Karpas-422 (cell line): ENCODE measurements around the gene TTLL6. TPM values are rescaled to one million over a fixed set of nuclear protein-coding genes. Genes with fewer than 3 reads are reported as not detected.

ENCODE experiments used
- DNase-seq: peaks from one replicate; pipeline ENCODE4 v3.0.0-alpha.2; 2015
- H2AFZ ChIP-seq: fragments of 200-600 bp; sonication (generic); 2 replicates; pipeline ENCODE4 v1.6.1; 2014; ENCODE audit warnings: antibody characterized with exemption, low read length, mixed read lengths
- H3K27ac ChIP-seq: fragments of 200-600 bp; sonication (generic); 2 replicates; pipeline ENCODE4 v1.5.1; 2014; ENCODE audit warnings: mild to moderate bottlenecking, low read length, moderate library complexity
- H3K27me3 ChIP-seq: fragments of 200-600 bp; sonication (generic); 2 replicates; pipeline ENCODE4 v1.6.1; 2014; ENCODE audit warnings: low read length, mixed read lengths
- H3K36me3 ChIP-seq: fragments of 200-600 bp; sonication (generic); 2 replicates; pipeline ENCODE4 v1.6.1; 2014; ENCODE audit warnings: low read length, mixed read lengths; ENCODE audit not compliant: insufficient read depth
- H3K4me1 ChIP-seq: fragments of 200-600 bp; sonication (generic); 2 replicates; pipeline ENCODE4 v1.6.1; 2014; ENCODE audit warnings: mild to moderate bottlenecking, low read length, mixed read lengths
- H3K4me2 ChIP-seq: fragments of 200-600 bp; sonication (generic); 2 replicates; pipeline ENCODE4 v1.6.1; 2014; ENCODE audit warnings: low read length, low read depth, mild to moderate bottlenecking; ENCODE audit not compliant: poor library complexity, severe bottlenecking
- H3K4me3 ChIP-seq: fragments of 200-600 bp; sonication (generic); 2 replicates; pipeline ENCODE4 v1.5.1; 2014; ENCODE audit warnings: mild to moderate bottlenecking, antibody characterized with exemption, low read length, mixed read lengths
- H3K79me2 ChIP-seq: fragments of 200-600 bp; sonication (generic); 2 replicates; pipeline ENCODE4 v1.6.1; 2014; ENCODE audit warnings: mild to moderate bottlenecking, low read length, mixed read lengths
- H3K9ac ChIP-seq: fragments of 200-600 bp; sonication (generic); 2 replicates; pipeline ENCODE4 v1.6.0; 2014; ENCODE audit warnings: low read length
- H3K9me2 ChIP-seq: fragments of 200-600 bp; sonication (generic), shearing (Covaris generic); replicated peaks from 2 replicates; pipeline ENCODE4 v1.6.0; 2014; ENCODE audit warnings: mild to moderate bottlenecking, low read length, moderate library complexity; ENCODE audit not compliant: insufficient read depth
- H3K9me3 ChIP-seq: fragments of 300-700, 200-600 bp; sonication (generic); 2 replicates; pipeline ENCODE4 v1.6.1; 2014; ENCODE audit warnings: low read length, mixed read lengths
- H4K20me1 ChIP-seq: fragments of 200-600 bp; sonication (generic); 2 replicates; pipeline ENCODE4 v1.6.1; 2014; ENCODE audit warnings: mild to moderate bottlenecking, antibody characterized with exemption, low read length, low read depth; ENCODE audit not compliant: insufficient read depth
- total RNA-seq: library from RNA; depleted of rRNA; stranded (reverse); fragments of >200 nt; shearing (Covaris generic); gene quantifications from 2 replicates; pipeline ENCODE4 v1.2.3, GENCODE V29; 2014; ENCODE audit warnings: low replicate concordance

Gene TTLL6
- total RNA-seq, 1 experiment from 2014 or later: not detected

DNA sequence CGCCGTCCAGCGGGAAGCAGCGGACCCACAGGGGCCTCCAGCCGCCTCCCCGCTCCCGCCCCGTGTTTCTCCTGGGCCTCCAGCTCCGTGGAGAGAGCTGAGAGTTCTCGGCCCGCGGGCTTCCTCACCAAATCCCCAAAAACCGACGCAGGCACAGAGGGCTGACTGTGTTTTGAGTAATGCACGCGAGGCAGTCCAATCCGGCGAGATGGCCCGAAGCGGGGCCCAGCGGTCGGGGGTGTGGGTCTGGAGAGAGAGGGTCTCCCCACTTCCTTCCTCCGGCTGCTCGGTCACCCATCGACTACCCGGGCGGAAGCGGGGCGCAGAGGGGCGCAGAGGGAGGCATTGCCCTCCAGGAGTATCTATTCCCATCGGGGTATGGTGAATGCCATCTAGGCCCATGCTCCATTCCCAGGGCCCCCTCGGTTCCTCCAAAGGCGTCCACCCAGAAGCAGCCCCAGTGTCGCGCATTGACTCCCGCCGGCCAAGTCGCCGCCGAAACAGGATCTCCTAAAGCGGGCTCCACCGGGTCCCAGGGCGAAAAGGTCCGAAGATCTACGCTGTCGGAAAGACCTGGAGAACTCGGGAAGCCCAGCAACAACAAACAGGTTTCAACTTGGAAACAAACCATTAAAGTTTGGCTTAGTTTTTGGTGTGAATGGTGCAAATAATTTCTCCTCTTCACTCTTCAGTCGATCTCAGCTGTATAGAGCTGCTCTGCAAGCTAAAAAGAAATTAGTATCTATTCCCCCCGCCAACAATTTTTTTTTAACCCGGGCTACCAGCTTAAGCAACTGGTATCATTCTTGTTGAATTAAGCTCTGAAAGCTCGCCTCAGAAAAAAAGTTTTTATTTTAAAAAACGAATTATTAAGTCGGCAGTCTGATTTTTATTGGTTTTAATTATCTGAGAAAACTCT, 69.3 kb downstream of the TTLL6 start:
- DNase-seq: no peak
- Histone ChIP-seq H4K20me1 (no peaks in the 10 kb centered on the region), H3K4me2 (no peak overlapping the region), H3K9me2 (no peaks in the 10 kb centered on the region), H2AFZ (no peak overlapping the region), H3K27me3 (no peaks in the 10 kb centered on the region), H3K36me3 (no peaks in the 10 kb centered on the region), H3K27ac (no peak overlapping the region), H3K9ac (no peak overlapping the region), H3K79me2 (no peaks in the 10 kb centered on the region), H3K4me3 (no peak overlapping the region), H3K9me3 (no peaks in the 10 kb centered on the region), H3K4me1 (no peaks in the 10 kb centered on the region)

- Histone ChIP-seq H3K4me1 (no peaks in the 10 kb centered on the region), H3K9ac (no peak overlapping the region), H3K79me2 (no peaks in the 10 kb centered on the region), H3K27me3 (no peaks in the 10 kb centered on the region), H3K9me3 (no peaks in the 10 kb centered on the region), H3K4me2 (no peak overlapping the region), H3K27ac (no peak overlapping the region), H2AFZ (no peak overlapping the region), H3K9me2 (no peaks in the 10 kb centered on the region), H4K20me1 (no peaks in the 10 kb centered on the region), H3K4me3 (no peak overlapping the region), H3K36me3 (no peaks in the 10 kb centered on the region)
- no peak for DNase-seq
Measured at GRCh38 chr17:48746916-48747444, 70.0 kb downstream of the TTLL6 start.

GRCh38 chr17:48745381-48746275, 71.4 kb downstream of the TTLL6 start:
- Histone ChIP-seq H3K4me1 (no peaks in the 10 kb centered on the region), H3K27ac (no peak overlapping the region), H3K9me2 (no peaks in the 10 kb centered on the region), H3K27me3 (no peaks in the 10 kb centered on the region), H3K4me3 (no peak overlapping the region), H3K9me3 (no peaks in the 10 kb centered on the region), H3K36me3 (no peaks in the 10 kb centered on the region), H3K4me2 (no peak overlapping the region), H4K20me1 (no peaks in the 10 kb centered on the region), H3K79me2 (no peaks in the 10 kb centered on the region), H2AFZ (no peak overlapping the region), H3K9ac (no peak overlapping the region)
- DNase-seq: no peak

DNA sequence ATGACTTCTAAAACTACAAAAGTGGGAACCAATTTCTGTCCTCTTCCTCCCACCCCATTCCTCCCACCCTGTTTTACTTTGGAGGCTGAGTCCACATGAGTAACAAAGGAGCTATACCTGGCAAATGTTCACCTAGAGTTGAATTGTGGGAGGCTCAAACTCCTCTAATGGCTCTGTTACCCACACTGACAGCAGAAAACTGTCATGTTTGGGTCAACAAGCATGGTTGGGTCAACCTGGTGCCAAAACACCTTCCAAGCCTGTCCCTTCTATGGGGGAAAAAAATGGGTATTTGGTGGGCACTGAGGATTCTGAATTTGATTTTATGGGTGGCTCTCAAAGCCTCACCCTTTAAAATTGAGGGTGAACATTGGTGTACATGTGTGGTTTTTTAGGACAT, 76.5 kb downstream of the TTLL6 start:
- no peaks in the 10 kb centered on the region for H3K79me2 ChIP-seq
- no peaks in the 10 kb centered on the region for H3K4me1 ChIP-seq
- no peaks in the 10 kb centered on the region for H4K20me1 ChIP-seq
- no peak for DNase-seq
- H2AFZ ChIP-seq: no peak overlapping the region
- no peaks in the 10 kb centered on the region for H3K9me3 ChIP-seq
- no peak overlapping the region for H3K4me3 ChIP-seq
- H3K9ac ChIP-seq: no peak overlapping the region
- H3K4me2 ChIP-seq: no peak overlapping the region
- H3K36me3 ChIP-seq: no peaks in the 10 kb centered on the region
- H3K27me3 ChIP-seq: no peaks in the 10 kb centered on the region
- no peak overlapping the region for H3K27ac ChIP-seq
- H3K9me2 ChIP-seq: no peaks in the 10 kb centered on the region

DNA sequence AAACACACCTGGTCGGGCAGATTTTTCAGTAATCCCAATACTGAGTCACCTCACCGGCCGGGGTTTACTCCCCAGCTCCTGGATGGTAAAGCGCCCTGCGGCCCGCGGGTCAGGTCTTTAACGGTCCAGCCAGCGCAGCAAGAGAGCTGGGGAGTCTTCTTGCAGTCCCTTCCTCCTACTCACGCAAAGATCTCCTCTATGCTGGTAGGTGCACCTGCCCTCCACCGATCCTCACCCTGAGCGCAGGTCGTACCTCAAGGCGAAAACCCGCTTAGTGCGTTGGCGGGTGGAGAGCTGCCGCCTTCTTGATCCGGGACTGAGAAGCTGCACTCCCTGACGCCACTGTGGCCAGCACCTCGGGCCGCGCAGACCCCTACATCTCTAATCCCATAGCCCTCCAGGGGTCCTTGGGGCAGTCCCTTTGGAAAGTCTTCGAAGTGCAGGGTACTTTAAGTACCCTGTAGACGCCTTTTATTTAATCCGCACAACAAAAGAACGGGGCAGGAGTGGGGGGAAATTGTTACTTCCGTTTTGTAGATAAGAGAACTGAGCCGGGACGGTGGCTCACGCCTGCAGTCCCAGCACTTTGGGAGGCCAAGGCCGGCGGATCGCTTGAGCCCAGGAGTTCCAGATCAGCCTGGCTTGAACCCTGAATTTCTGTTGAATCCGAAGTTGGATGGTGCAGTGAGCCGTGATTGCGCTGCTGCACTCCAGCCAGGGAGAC, 78.1 kb downstream of the TTLL6 start:
- Histone ChIP-seq H3K79me2 (no peaks in the 10 kb centered on the region), H3K4me1 (no peaks in the 10 kb centered on the region), H3K4me2 (no peak overlapping the region), H3K36me3 (no peaks in the 10 kb centered on the region), H2AFZ (no peak overlapping the region), H4K20me1 (no peaks in the 10 kb centered on the region), H3K9ac (no peak overlapping the region), H3K27ac (no peak overlapping the region), H3K9me3 (no peaks in the 10 kb centered on the region), H3K4me3 (no peak overlapping the region), H3K9me2 (no peaks in the 10 kb centered on the region), H3K27me3 (no peaks in the 10 kb centered on the region)
- DNase-seq: no peak

GRCh38 chr17:48738424-48738802, 78.6 kb downstream of the TTLL6 start:
- Histone ChIP-seq H3K27ac (no peak overlapping the region), H2AFZ (no peak overlapping the region), H3K4me1 (no peaks in the 10 kb centered on the region), H3K9ac (no peak overlapping the region), H3K9me2 (no peaks in the 10 kb centered on the region), H4K20me1 (no peaks in the 10 kb centered on the region), H3K4me2 (no peak overlapping the region), H3K36me3 (no peaks in the 10 kb centered on the region), H3K79me2 (no peaks in the 10 kb centered on the region), H3K4me3 (no peak overlapping the region), H3K9me3 (no peaks in the 10 kb centered on the region), H3K27me3 (no peaks in the 10 kb centered on the region)
- no peak for DNase-seq

DNA sequence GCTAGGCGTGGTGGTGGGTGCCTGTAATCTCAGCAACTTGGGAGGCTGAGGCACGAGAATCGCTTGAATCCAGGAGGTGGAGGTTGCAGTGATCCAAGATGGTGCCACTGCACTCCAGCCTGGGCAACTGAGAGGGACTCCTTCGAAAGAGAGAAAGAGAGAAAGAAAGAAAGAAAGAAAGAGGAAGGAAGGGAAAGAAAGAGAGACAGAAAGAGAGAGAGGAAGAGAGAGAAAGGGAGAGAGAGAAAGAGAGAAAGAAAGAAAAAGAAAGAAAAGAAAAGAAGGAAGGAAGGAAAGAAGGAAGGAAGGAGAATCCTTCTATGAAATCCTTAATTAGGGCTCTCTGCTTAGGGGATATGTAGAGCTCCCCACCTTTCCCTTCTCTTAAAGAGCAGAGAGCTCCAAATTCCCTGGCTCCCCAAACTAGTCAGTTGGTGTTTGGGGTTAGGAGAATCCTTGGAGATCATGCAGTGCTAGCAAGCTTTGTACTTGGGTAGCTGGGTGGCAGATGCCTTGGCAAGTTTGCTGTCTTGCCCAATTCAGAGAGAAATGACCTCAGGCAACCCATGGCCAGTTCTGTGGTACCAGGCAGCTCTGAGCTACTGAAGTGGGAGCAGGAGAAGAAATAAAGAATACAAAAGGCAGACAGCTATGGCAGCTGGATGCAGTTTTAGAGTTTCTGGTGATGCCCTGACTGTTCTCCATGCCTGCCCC, 79.5 kb downstream of the TTLL6 start:
- no peak for DNase-seq

More for the DNA sequence above, 79.5 kb downstream of the TTLL6 start:
- H3K36me3 ChIP-seq: no peaks in the 10 kb centered on the region
- H3K9me2 ChIP-seq: no peaks in the 10 kb centered on the region
- no peak overlapping the region for H3K4me2 ChIP-seq
- no peak overlapping the region for H3K9ac ChIP-seq
- H3K27me3 ChIP-seq: no peaks in the 10 kb centered on the region
- no peak overlapping the region for H3K27ac ChIP-seq
- no peaks in the 10 kb centered on the region for H3K9me3 ChIP-seq
- H3K4me1 ChIP-seq: no peaks in the 10 kb centered on the region
- H3K79me2 ChIP-seq: no peaks in the 10 kb centered on the region
- no peaks in the 10 kb centered on the region for H4K20me1 ChIP-seq
- H2AFZ ChIP-seq: no peak overlapping the region
- H3K4me3 ChIP-seq: no peak overlapping the region
